GM18873 (cell line): ENCODE results near the gene DNAJC6.

ENCODE experiments used
- ATAC-seq: cut with Tn5 transposase; IDR thresholded peaks from one replicate; pipeline ENCODE4 v1.9.1; 2021; ENCODE audit warnings: mild to moderate bottlenecking, moderate library complexity, moderate number of reproducible peaks; ENCODE audit not compliant: unreplicated experiment, low FRiP score

The DNAJC6 gene

DNA sequence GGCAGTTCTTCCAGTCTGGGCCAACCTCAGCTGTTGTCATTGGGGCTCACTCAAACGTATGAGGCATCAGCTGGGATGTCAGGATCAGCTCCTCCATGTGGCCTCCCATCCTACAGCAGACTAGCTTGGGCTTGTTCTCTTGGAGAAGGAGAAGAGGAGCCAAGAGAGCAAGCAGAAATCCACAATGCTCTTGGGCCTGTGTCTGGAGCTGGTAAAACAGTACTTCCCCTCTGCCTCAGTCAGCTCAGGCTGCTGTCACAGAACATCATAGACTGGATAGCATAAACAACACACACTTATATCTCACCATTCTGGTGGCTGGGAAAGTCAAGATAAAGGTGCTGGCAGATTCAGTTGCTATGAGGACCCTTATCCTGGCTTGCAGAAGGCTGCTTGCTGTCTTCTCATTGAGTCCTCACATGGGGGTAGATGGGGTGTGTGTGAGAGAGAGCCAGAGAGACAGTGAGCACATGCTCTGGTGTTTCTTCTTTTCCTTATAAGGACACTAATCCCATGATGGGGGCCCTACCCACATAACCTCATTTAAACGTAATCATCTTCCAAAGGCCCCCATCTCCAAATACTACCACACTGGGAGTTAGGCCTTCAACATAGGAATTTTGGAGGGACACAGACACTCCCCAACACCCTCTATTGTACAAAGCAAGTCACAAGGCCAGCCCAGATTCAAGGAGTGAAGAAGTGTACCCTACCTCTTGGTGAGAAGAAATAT lies 16.3 kb upstream of the DNAJC6 start:
- no peak for ATAC-seq

DNA sequence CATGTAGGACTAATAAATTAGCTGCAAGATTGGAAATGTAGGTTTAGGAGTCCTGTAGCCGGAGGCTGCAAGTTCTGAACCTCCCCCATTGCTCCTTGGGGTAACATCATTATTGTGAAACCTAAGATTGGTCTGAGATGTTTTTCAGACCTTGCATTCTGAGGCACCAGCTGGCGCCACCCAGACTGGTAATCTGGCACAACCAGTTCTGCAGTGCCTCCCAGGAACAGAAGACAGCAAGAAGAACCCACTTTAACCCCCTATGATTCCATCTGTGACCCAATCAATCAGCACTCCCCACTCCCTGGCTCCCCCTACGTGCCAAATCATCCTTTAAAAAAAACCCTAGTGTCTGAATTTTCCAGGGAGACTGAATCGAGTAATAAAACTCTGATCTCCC lies 11.6 kb upstream of the DNAJC6 start:
- no peak for ATAC-seq

GRCh38 chr1:65299328-65299727 lies 10.0 kb upstream of the DNAJC6 start:
- no peak for ATAC-seq

DNA sequence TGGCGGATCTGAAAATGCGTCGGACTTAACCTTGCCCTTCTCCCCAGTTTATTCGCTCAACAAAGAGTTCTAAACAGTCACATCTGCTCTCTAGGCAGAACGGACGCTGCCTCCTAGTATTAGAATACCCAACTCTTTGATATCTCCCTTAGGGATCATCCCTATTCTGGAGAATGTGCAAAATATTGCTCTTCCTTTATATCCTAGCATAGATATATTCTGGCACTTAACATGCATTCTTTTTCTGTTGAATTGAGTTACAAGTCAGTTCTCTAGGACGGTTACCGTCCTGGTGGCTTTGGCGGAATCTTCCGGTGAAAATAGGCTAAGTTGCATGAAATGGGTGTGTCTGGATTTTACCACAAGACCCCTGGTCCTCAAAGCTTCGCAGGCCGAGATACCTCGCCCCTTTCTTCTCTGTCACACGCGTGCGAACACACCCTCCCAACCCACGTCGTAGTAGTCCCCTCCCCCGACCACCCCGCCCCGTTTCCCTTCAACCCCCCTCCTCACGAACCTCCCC lies 501 bp upstream of the DNAJC6 start:
- no peak for ATAC-seq

- ATAC-seq = no peak
Measured at GRCh38 chr1:65310078-65310587, 790 bp downstream of the DNAJC6 start.

DNA sequence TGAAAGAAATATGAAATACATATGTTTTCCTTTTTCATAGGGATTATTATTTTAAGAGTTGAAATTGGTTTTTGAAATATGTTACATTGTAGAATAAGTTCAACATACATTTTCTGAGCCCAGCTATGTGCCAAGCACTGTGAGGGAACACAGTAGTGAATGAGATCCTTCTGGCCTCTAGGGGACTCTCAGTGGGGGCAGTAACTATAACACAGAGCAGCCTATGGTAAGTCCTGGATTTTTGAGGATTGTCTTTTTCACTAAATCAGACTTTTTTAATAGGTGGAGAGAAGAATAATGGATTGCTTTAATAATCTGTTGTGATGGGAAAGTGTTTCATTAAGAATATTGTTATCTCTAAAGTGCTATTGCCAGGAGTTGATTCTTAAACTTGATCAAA lies 2.4 kb downstream of the DNAJC6 start:
- ATAC-seq = no peak

GRCh38 chr1:65316233-65316632 lies 6.9 kb downstream of the DNAJC6 start:
- no peak for ATAC-seq

DNA sequence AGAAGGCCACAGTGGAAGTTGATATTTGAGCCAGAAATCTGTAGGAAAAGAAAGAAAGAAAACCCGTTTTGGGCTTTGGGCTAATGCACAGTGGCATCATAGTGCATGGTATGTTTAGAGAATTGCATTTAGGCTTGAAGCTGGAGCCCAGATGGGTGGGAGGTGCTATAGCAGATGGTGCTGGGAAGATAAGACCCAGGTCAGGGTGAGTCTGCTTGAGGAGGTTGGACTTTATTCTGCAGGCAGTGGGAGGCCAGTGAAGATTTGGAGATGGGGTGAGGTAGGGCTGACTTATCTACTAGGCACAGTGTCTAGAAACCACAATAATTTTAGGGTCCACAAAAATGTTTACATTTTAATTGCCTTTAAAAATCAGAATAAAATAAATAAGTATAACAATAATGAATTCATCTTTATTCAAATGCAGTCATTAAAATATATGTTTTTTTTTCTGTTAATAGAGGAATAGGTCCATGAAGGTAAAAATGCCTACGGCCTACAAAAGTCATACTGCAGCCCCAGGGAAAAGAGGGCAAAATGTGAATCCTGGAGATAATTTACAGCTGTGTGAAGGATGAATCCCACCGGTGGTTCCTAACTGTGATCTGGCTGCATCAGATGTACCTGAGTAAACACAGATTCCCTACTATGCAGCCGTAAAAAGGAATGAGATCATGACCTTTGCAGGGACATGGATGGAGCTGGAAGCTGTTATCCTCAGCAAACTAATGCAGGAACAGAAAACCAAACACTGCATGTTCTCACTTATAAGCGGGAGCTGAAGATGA lies 8.7 kb downstream of the DNAJC6 start:
- no peak for ATAC-seq

DNA sequence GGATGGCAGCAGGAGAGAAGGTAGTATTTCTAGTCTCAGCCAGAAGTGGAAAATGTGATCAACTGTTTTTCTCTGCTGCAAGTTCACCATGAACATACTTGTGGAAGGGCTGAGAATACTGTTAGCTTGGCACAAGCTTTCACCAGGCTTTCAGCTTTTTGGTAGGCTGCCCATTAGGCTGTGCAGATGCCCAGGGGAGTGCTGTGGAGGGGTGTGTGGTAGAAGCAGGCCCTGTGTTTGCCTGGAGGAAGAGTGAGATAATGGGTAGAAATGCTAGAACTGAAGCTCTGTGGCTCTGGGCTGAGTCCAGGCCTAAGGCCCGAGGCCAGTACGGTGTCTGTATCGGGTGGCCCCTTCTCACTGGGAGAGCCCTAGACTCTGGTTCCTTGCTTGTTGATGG lies 9.8 kb downstream of the DNAJC6 start:
- no peak for ATAC-seq

DNA sequence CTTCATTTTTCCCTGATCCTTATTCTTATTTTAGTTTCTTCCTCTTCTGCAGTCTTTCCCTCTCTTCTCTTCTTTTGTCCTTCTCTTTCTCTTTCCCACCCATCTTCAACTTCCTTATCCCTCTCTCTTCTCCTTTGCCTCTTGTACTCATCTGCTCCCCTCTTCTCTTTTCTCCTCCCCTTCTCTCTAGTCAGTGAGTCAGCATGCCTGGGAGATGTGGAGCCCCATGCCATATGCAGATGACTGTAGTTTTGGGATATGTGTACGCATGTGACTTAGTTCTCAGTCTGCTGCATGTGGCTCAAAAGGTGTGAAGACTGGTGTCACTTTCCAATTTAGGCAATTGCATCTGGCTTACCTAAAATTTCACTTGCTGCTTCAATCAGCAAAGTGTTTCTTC lies 10.4 kb downstream of the DNAJC6 start:
- no peak for ATAC-seq

DNA sequence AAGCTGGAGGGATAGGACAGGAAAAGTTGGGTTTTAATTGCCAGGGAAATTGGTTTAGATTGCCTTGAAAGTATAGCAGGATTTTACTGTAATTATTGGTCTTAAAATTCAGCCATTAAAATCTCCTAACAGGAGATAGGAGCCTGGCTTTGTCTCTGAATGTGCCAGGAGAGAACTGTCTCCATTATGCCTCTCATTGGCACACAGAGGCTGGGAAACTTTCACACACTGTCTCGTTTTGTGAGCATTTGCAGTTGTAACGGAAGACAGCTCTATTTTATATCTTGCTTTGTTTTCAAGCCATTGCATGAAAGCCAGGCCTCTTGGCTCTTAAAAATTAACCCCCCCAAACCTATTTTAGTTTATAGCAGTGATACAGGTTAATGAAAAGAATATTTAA lies 12.5 kb downstream of the DNAJC6 start:
- ATAC-seq = no peak

- no peak for ATAC-seq
Measured at GRCh38 chr1:65323246-65323645, 13.9 kb downstream of the DNAJC6 start.

GRCh38 chr1:65330021-65330420 lies 20.7 kb downstream of the DNAJC6 start:
- ATAC-seq = no peak

GRCh38 chr1:65330822-65331221 lies 21.5 kb downstream of the DNAJC6 start:
- no peak for ATAC-seq

- ATAC-seq = no peak
Measured at GRCh38 chr1:65332821-65333220, 23.5 kb downstream of the DNAJC6 start.

GRCh38 chr1:65334081-65334480 lies 24.7 kb downstream of the DNAJC6 start:
- no peak for ATAC-seq

GRCh38 chr1:65339866-65340468 lies 30.6 kb downstream of the DNAJC6 start:
- ATAC-seq = no peak

GRCh38 chr1:65341381-65341780 lies 32.0 kb downstream of the DNAJC6 start:
- no peak for ATAC-seq

- ATAC-seq = no peak
Measured at GRCh38 chr1:65343286-65343685, 33.9 kb downstream of the DNAJC6 start.

DNA sequence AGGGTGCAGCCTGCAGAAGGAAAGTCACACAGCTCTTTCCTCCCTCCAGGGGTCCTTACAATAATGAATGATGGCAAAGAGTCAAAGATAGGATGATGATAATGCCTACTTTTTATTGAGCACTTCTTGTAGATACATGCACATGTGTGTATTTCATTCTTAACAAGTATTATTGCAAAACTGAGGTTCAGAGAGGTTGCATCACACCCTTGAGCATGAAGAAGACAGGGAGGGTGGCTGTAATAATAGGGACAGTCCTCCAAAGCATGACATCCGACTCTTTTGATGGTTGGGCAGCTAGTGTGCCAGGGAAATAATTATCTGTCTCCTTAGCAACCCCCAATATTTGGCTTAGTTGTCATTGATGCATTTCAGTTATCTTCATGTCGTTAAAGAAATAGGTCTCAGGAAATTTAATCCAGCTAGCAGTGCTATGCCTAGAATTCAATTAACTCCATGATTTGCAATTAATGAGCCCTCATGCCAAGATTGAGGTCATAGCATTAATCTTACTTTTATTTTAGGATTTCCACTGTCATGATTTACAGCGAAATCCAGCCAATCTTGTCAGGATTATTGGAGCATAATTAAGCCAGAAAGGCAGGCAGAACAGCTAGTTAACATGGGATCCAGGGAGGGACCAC lies 35.0 kb downstream of the DNAJC6 start:
- ATAC-seq = no peak

DNA sequence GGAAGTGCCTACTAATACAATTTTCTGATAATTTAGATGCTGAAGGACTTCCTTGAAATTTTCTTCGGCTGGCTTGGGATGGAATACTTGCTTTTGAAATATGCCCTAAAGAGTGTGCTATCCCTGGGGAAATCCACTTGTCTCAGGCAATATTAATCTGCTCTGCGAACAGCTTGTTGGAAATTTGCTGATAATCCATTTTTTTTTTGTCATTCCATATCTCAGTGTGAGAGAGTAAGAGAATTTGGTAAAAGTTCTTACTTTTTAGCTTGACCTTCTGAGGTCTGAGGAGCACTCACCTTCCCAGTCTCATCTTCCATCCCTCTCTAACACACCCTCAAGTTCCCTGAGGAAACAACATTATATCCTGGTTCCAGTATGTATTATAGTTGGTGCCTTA lies 36.8 kb downstream of the DNAJC6 start:
- ATAC-seq = no peak
